HG02973 (cell line): Measurements from ENCODE around the gene PLCH1.

Experiments
- ATAC-seq: cut with Tn5 transposase; IDR thresholded peaks from one replicate; pipeline ENCODE4 v1.9.1; 2021; ENCODE audit warnings: moderate library complexity; ENCODE audit not compliant: unreplicated experiment

PLCH1 gene

GRCh38 chr3:155744626-155745324 lies at the start of gene PLCH1:
Gene PLCH1 (minus strand): TSS chr3:155745071. CDS start chr3:155704224, 40,847 bp downstream.
- peak; percentile 69 for ATAC-seq

- no peak for ATAC-seq
Measured at GRCh38 chr3:155792532-155792931, 47.7 kb upstream of the PLCH1 start.

- no peak for ATAC-seq
Measured at GRCh38 chr3:155791190-155791589, 46.3 kb upstream of the PLCH1 start.

- ATAC-seq, result no peak
Measured at GRCh38 chr3:155790272-155790925, 45.5 kb upstream of the PLCH1 start.

GRCh38 chr3:155785662-155786295 lies 40.9 kb upstream of the PLCH1 start:
- no peak for ATAC-seq

GRCh38 chr3:155782390-155782953 lies 37.6 kb upstream of the PLCH1 start:
- no peak for ATAC-seq

GRCh38 chr3:155780291-155780690 lies 35.4 kb upstream of the PLCH1 start:
- ATAC-seq, result no peak

- ATAC-seq, result no peak
Measured at GRCh38 chr3:155778462-155778861, 33.6 kb upstream of the PLCH1 start.

GRCh38 chr3:155772801-155773200 lies 27.9 kb upstream of the PLCH1 start:
- no peak for ATAC-seq

- no peak for ATAC-seq
Measured at GRCh38 chr3:155771126-155771525, 26.3 kb upstream of the PLCH1 start.

GRCh38 chr3:155766206-155766605 lies 21.3 kb upstream of the PLCH1 start:
- ATAC-seq, result no peak

- no peak for ATAC-seq
Measured at GRCh38 chr3:155763870-155764463, 19.1 kb upstream of the PLCH1 start.

GRCh38 chr3:155760653-155761052 lies 15.8 kb upstream of the PLCH1 start:
- ATAC-seq, result no peak

- ATAC-seq, result no peak
Measured at GRCh38 chr3:155757577-155757976, 12.7 kb upstream of the PLCH1 start.

GRCh38 chr3:155753038-155753639 lies 8.3 kb upstream of the PLCH1 start:
- no peak for ATAC-seq

GRCh38 chr3:155748611-155749365 lies 3.9 kb upstream of the PLCH1 start:
- ATAC-seq, result no peak

GRCh38 chr3:155747946-155748290 lies 3.0 kb upstream of the PLCH1 start:
- no peak for ATAC-seq

- no peak for ATAC-seq
Measured at GRCh38 chr3:155747286-155747945, 2.5 kb upstream of the PLCH1 start.

GRCh38 chr3:155746703-155747102 lies 1.8 kb upstream of the PLCH1 start:
- ATAC-seq, result no peak
